HG02970 (cell line): ENCODE data around the gene RUBCN.
"Not testable (repeated sequence)": the region's sequence is repeated elsewhere in the genome, so short reads cannot be mapped to it uniquely, and the experiment has no call there.

Experiments
- ATAC-seq: cut with Tn5 transposase; IDR thresholded peaks from one replicate; pipeline ENCODE4 v1.9.1; 2021; ENCODE audit warnings: mild to moderate bottlenecking, moderate library complexity, moderate number of reproducible peaks; ENCODE audit not compliant: unreplicated experiment, low FRiP score

The RUBCN gene

GRCh38 chr3:197736010-197736490 lies 654 bp downstream of the RUBCN start:
- ATAC-seq = no peak

- peak; percentile 41 for ATAC-seq
Measured at GRCh38 chr3:197734667-197735318, 1.9 kb downstream of the RUBCN start.

- no peak for ATAC-seq
Measured at GRCh38 chr3:197733042-197733441, 3.7 kb downstream of the RUBCN start.

- ATAC-seq = not testable (repeated sequence)
Measured at GRCh38 chr3:197731483-197731882, 5.2 kb downstream of the RUBCN start.

DNA sequence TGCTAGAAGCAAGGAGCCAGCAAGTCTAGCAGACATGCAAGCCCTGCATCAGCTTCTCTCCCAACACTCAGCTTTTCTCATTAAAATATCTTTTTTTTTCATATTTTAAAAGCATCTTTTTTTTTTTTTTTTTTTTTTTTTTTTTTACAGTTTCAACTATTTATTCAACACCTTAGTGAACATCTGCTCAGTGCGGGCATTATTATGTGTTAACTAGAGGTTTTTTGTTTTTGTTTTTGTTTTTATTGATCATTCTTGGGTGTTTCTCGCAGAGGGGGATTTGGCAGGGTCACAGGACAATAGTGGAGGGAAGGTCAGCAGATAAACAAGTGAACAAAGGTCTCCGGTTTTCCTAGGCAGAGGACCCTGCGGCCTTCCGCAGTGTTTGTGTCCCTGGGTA lies 5.9 kb downstream of the RUBCN start:
- ATAC-seq = not testable (repeated sequence)

DNA sequence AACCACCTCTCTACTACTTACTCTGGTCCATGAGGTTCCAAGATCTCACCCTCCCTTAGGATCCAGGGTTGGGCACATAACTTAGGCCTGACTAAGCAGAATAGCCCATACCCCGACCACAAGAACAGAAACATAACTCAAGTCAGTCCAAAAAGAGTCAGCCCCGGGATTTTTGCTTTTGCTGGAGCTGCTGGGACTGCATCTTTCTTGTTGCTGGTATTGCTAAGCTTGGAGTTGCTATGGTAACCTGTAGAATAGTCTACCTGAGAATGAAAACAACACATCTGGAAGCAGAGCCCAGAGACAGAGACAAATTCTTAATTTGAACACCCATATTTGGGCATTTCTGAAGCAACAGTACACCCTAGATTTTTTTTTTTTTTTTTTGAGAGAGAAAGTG lies 6.5 kb downstream of the RUBCN start:
- ATAC-seq = no peak

GRCh38 chr3:197728487-197728886 lies 8.2 kb downstream of the RUBCN start:
- ATAC-seq = no peak

- not testable (repeated sequence) for ATAC-seq
Measured at GRCh38 chr3:197727878-197728277, 8.8 kb downstream of the RUBCN start.

DNA sequence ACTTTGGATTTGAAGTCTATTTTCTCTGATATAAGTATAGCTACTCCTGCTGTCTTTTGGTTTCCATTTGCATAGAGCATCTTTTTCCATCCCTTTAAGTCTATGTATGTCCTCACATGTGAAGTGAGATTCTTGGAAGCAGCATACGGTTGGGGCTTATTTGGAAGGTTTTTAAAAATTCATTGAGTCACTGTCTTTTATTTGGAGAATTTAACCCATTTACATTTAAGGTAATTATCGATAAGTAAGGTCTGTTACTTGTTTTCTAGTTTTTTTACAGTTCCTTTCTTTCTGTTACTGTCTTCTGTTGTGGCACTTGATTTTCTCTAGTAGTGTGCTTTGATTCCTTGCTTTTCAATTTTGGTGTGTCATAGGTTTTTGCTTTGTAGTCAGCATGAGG lies 14.0 kb downstream of the RUBCN start:
- no peak for ATAC-seq

DNA sequence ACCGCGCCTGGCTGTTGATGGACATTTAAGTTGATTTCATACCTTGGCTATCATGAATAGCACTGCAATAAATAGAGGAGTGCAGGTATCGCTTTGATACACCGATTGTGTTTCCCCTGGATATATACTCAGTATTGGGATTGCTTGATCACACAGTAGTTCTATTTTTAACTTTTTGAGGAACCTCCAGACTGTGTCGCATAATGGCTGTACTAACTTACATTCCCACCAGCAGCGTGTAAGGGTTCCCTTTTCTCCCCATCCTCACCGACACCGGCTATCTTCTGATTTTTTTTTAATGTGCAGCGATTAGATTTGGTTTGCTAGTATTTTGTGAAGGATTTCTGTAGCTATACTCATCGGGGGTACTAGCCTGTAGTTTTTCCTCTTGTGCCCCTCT lies 16.0 kb downstream of the RUBCN start:
- ATAC-seq = no peak

DNA sequence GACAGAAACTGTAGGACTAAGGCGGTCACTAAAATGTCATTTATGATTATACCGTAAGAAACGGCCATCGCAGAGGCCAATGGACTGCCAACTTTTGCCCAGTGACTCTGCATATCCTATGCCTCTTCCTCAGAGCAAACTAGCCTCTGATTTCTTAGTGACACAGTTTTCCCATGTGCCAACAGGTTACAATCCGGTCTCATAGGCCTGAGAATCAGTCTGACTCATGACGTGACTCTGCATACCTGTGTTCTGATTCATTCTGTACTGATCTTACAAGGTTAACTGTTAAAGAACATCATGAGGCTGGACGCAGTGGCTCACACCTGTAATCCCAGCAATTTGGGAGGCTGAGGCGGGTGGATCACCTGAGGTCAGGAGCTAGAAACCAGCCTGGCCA lies 17.8 kb downstream of the RUBCN start:
- ATAC-seq = no peak

GRCh38 chr3:197714251-197714650 lies 22.5 kb downstream of the RUBCN start:
- ATAC-seq = no peak

GRCh38 chr3:197713477-197713822 lies 23.3 kb downstream of the RUBCN start:
- ATAC-seq = peak; percentile 13

DNA sequence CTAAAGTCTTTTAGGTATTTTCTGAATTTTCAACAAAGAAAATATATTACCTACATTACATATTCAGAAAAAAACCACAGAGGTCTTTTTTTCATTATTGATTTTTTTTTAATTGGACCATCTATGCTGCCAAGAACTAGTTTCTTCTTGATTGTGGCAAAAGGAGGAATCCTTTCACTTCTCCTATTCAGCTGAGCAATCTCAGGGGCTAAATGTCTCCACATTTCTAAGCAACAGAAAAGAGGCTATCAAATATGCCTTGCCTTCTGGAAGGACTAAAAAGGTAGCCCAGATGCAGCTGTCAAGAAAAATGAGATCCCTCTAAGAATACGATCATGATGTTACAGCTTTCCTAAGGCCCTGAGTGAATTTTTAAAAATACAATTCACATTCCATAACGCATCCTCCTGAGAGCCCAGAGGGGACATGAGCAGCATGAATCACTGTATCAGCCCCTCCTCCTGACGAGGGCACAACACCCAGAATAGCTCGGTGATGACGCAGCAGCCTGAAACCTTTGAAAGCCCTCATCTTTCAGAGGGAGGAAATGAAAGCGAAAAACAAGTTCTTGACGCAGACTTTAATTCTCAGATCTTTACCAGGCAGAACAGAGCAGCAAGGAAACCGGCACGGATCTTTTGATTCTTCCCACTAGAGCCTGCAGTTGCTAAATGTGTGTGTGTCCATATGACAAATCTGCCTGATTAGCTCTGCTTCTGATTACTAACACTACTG lies 24.6 kb downstream of the RUBCN start:
- ATAC-seq = peak; percentile 76

- not testable (repeated sequence) for ATAC-seq
Measured at GRCh38 chr3:197710965-197711364, 25.7 kb downstream of the RUBCN start.

DNA sequence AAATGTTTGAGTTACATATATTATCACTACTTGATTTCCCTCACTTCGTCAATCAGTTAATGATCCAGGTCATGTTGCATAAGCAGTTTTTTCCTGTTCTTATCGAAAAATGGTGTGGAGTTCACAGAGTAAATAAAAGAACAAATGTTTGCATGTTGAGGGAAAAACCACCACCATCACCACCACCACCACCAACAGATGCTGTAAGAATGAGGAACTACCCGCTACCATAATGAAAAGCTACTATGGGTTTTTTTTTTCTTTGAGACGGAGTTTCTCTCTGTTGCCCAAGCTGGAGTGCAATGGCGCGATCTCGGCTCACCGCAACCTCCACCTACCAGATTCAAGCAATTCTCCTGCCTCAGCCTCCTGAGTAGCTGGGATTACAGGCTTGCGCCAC lies 27.6 kb downstream of the RUBCN start:
- ATAC-seq = no peak

DNA sequence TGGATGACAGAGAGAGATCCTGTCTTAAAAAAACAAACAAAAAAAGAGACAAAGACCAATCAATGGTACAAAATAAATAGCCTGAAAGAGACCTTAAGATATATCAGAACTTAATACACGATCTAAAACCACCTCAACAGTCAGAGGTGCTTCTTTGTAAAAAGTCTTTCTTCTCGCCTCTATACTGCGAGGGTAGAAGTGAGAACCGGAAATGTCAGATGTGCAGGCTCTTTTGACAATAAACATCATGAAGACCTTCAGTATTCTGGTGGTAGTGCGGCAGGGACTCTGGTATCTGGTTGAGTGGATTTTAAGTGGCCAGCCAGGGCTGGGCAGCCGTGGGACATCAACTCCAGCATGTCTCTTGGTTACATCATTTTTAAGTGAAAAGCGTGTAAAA lies 30.0 kb downstream of the RUBCN start:
- ATAC-seq = no peak

GRCh38 chr3:197701841-197702240 lies 34.9 kb downstream of the RUBCN start:
- no peak for ATAC-seq

GRCh38 chr3:197700095-197700494 lies 36.6 kb downstream of the RUBCN start:
- no peak for ATAC-seq

GRCh38 chr3:197697355-197697754 lies 39.3 kb downstream of the RUBCN start:
- no peak for ATAC-seq

- no peak for ATAC-seq
Measured at GRCh38 chr3:197694251-197694650, 42.5 kb downstream of the RUBCN start.

GRCh38 chr3:197692641-197693040 lies 44.1 kb downstream of the RUBCN start:
- ATAC-seq = no peak
